ENCODE results near the gene GTF2IRD2.
"Not testable (repeated sequence)": the region's sequence is repeated elsewhere in the genome, so short reads cannot be mapped to it uniquely, and the experiment has no call there.

The GTF2IRD2 gene

DNA sequence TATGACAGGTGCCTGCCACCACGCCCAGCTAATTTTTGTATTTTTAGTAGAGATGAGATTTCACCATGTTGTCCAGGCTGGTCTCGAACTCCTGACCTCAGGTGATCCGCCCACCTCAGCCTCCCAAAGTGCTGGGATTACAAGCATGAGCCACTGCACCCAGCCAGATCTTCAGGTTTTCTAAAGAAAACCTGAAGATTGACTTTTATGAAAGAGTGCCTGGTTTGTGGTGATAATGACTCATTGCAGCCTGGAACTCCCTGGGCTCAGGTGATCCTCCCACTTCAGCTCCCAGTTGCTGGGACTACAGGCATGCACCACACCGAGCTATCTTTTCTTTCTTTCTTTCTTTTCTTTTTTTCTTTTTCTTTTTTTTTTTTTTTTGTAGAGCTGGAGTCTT lies 52.8 kb downstream of the GTF2IRD2 start:
- H4K20me1 ChIP-seq (ENCODE audit: insufficient read depth, low read length); H3K27ac ChIP-seq (ENCODE audit: low read length); ATAC-seq (ENCODE audit: insufficient read depth, low read depth); H3K4me3 ChIP-seq (ENCODE audit: low read depth in 1 of 2, low read length in 2 of 2); H3K9me3 ChIP-seq (ENCODE audit: insufficient read depth, low read length, severe bottlenecking); H3K9ac ChIP-seq (ENCODE audit: low read depth, low read length); H3K36me3 ChIP-seq (ENCODE audit: insufficient read depth, low read length); H3K27me3 ChIP-seq (ENCODE audit: insufficient read depth, low read length, poor library complexity); H3K4me1 ChIP-seq (ENCODE audit: insufficient read depth, low read length); H3K4me2 ChIP-seq (ENCODE audit: insufficient read depth, low read length); H2AFZ ChIP-seq (ENCODE audit: low read depth, low read length); H3K79me2 ChIP-seq (ENCODE audit: insufficient read depth, low read length); DNase-seq: not testable (repeated sequence)

GRCh38 chr7:74797848-74798622 lies 53.4 kb downstream of the GTF2IRD2 start:
- not testable (repeated sequence) for H3K27me3 ChIP-seq (ENCODE audit: insufficient read depth, low read length, poor library complexity)

DNA sequence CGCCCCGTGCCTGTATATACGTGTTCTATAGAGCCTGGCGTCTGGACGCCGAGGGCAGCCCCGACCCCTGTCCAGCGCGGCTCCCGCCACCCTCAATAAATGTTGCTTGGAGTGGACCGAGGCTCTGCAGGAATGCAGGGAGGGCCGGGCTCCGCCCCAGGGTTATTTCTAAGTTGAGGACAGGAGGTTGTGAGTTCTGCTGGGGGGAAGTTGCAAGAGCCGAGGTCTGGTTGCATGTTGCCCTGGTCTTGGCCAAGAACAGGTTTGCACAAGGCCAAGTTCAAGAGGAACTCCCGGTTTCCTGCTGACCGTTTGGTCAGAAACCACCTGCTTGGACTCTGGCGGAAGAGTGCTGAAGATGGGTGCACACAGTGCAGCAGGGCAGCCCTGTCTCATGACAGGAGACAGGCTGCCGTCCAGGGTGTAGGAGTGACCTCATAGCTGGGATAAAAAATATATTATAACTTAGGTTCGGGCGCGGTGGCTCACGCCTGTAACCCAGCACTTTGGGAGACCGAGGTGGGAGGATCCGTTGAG lies 62.1 kb downstream of the GTF2IRD2 start:
- H3K27ac ChIP-seq (ENCODE audit: low read length); H3K4me3 ChIP-seq (ENCODE audit: low read depth in 1 of 2, low read length in 2 of 2); H3K27me3 ChIP-seq (ENCODE audit: insufficient read depth, low read length, poor library complexity); DNase-seq; H3K4me2 ChIP-seq (ENCODE audit: insufficient read depth, low read length); ATAC-seq (ENCODE audit: insufficient read depth, low read depth); H3K4me1 ChIP-seq (ENCODE audit: insufficient read depth, low read length); H3K36me3 ChIP-seq (ENCODE audit: insufficient read depth, low read length); H3K9me3 ChIP-seq (ENCODE audit: insufficient read depth, low read length, severe bottlenecking); H2AFZ ChIP-seq (ENCODE audit: low read depth, low read length); H3K79me2 ChIP-seq (ENCODE audit: insufficient read depth, low read length); H3K9ac ChIP-seq (ENCODE audit: low read depth, low read length); H4K20me1 ChIP-seq (ENCODE audit: insufficient read depth, low read length): not testable (repeated sequence)

More at GRCh38 chr7:74797848-74798622, 53.4 kb downstream of the GTF2IRD2 start:
- H3K79me2 ChIP-seq (ENCODE audit: insufficient read depth, low read length); H3K4me1 ChIP-seq (ENCODE audit: insufficient read depth, low read length); H3K9ac ChIP-seq (ENCODE audit: low read depth, low read length); H2AFZ ChIP-seq (ENCODE audit: low read depth, low read length); H3K4me2 ChIP-seq (ENCODE audit: insufficient read depth, low read length); H3K9me3 ChIP-seq (ENCODE audit: insufficient read depth, low read length, severe bottlenecking); DNase-seq; H4K20me1 ChIP-seq (ENCODE audit: insufficient read depth, low read length); H3K4me3 ChIP-seq (ENCODE audit: low read depth in 1 of 2, low read length in 2 of 2); H3K27ac ChIP-seq (ENCODE audit: low read length); H3K36me3 ChIP-seq (ENCODE audit: insufficient read depth, low read length); ATAC-seq (ENCODE audit: insufficient read depth, low read depth): not testable (repeated sequence)

DNA sequence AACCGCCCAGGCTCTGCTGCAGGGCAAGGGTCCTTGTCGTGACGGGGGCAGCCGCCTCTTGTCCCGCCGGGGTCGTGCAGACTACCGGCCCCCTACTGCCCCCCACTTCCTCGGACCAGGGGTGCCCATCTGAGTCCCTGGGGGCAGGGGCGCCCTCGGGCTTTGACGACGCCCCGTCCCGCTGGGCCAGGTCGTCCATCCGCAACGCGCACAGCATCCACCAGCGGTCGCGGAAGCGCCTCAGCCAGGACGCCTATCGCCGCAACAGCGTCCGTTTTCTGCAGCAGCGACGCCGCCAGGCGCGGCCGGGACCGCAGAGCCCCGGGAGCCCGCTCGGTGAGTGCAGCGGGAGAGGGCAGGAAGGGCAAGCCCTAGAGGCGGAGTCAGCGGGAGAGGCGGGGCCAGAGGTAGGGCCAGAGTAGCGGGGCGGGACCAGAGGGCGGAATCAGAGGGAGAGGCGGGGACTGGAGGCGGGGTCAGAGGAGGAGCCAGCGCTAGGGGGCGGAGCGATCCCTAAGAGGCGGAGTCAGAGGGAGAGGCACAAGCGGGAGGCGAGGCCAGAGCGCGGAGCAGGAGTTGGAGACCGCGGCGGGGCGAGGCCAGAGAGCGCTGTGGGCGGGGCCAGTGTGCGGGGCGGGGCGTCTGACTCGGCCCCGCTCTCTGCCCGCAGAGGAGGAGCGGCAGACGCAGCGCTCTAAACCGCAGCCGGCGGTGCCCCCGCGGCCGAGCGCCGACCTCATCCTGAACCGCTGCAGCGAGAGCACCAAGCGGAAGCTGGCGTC lies 62.8 kb downstream of the GTF2IRD2 start:
- H3K4me3 ChIP-seq (ENCODE audit: low read depth in 1 of 2, low read length in 2 of 2); H3K9ac ChIP-seq (ENCODE audit: low read depth, low read length); H3K27ac ChIP-seq (ENCODE audit: low read length); H3K27me3 ChIP-seq (ENCODE audit: insufficient read depth, low read length, poor library complexity); H4K20me1 ChIP-seq (ENCODE audit: insufficient read depth, low read length); H2AFZ ChIP-seq (ENCODE audit: low read depth, low read length); H3K4me1 ChIP-seq (ENCODE audit: insufficient read depth, low read length); H3K9me3 ChIP-seq (ENCODE audit: insufficient read depth, low read length, severe bottlenecking); H3K36me3 ChIP-seq (ENCODE audit: insufficient read depth, low read length); H3K79me2 ChIP-seq (ENCODE audit: insufficient read depth, low read length): not testable (repeated sequence)
- H3K4me2 ChIP-seq (ENCODE audit: insufficient read depth, low read length), result peak overlapping the region; percentile 52; the same call in 1 of the 2 replicates
- peak; percentile 96 for DNase-seq
- peak; percentile 93 for ATAC-seq (ENCODE audit: insufficient read depth, low read depth)

GRCh38 chr7:74783595-74783994 lies 67.8 kb downstream of the GTF2IRD2 start:
- H3K27me3 ChIP-seq (ENCODE audit: insufficient read depth, low read length, poor library complexity); DNase-seq; ATAC-seq (ENCODE audit: insufficient read depth, low read depth); H3K27ac ChIP-seq (ENCODE audit: low read length); H3K36me3 ChIP-seq (ENCODE audit: insufficient read depth, low read length); H4K20me1 ChIP-seq (ENCODE audit: insufficient read depth, low read length); H3K4me1 ChIP-seq (ENCODE audit: insufficient read depth, low read length); H3K79me2 ChIP-seq (ENCODE audit: insufficient read depth, low read length); H2AFZ ChIP-seq (ENCODE audit: low read depth, low read length); H3K9me3 ChIP-seq (ENCODE audit: insufficient read depth, low read length, severe bottlenecking); H3K4me3 ChIP-seq (ENCODE audit: low read depth in 1 of 2, low read length in 2 of 2); H3K9ac ChIP-seq (ENCODE audit: low read depth, low read length); H3K4me2 ChIP-seq (ENCODE audit: insufficient read depth, low read length): not testable (repeated sequence)

DNA sequence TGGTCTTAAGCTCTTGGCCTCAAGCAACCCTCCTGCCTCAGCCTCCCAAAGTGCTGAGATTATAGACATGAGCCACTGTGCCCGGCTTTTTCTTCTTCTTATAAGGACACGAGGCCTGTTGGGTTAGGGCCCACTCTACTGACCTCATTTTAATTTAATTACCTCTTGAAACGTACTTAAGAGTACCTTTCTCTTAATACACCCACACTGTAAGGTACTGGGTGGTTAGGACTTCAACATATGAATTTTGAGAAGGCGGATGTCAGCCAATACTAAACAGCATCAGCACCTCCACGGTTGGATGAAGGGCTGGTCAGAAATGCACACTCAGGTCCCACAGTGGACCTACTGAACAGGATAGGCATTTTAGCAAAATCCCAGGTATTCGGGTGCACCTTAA lies 69.7 kb downstream of the GTF2IRD2 start:
- not testable (repeated sequence) for H3K79me2 ChIP-seq (ENCODE audit: insufficient read depth, low read length); ATAC-seq (ENCODE audit: insufficient read depth, low read depth); H3K4me3 ChIP-seq (ENCODE audit: low read depth in 1 of 2, low read length in 2 of 2); H3K4me2 ChIP-seq (ENCODE audit: insufficient read depth, low read length); H3K27me3 ChIP-seq (ENCODE audit: insufficient read depth, low read length, poor library complexity); DNase-seq; H3K9me3 ChIP-seq (ENCODE audit: insufficient read depth, low read length, severe bottlenecking); H3K4me1 ChIP-seq (ENCODE audit: insufficient read depth, low read length); H2AFZ ChIP-seq (ENCODE audit: low read depth, low read length); H3K27ac ChIP-seq (ENCODE audit: low read length); H3K36me3 ChIP-seq (ENCODE audit: insufficient read depth, low read length); H4K20me1 ChIP-seq (ENCODE audit: insufficient read depth, low read length); H3K9ac ChIP-seq (ENCODE audit: low read depth, low read length)

DNA sequence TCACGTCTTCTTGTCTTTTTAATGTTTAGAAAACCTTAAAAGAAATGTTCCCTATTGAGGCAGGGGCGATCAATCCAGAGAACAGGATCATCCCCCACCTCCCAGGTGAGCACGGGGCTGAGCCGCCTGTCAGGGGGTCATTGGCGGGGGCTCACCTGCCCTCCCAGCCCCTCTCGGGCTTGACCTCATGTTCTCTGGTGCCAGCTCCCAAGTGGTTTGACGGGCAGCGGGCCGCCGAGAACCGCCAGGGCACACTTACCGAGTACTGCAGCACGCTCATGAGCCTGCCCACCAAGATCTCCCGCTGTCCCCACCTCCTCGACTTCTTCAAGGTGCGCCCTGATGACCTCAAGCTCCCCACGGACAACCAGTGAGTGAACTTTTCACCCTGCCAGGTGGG lies 72.4 kb downstream of the GTF2IRD2 start:
- not testable (repeated sequence) for H3K9ac ChIP-seq (ENCODE audit: low read depth, low read length); H3K9me3 ChIP-seq (ENCODE audit: insufficient read depth, low read length, severe bottlenecking); ATAC-seq (ENCODE audit: insufficient read depth, low read depth); H2AFZ ChIP-seq (ENCODE audit: low read depth, low read length); DNase-seq; H4K20me1 ChIP-seq (ENCODE audit: insufficient read depth, low read length); H3K4me1 ChIP-seq (ENCODE audit: insufficient read depth, low read length); H3K79me2 ChIP-seq (ENCODE audit: insufficient read depth, low read length); H3K4me3 ChIP-seq (ENCODE audit: low read depth in 1 of 2, low read length in 2 of 2); H3K4me2 ChIP-seq (ENCODE audit: insufficient read depth, low read length); H3K27me3 ChIP-seq (ENCODE audit: insufficient read depth, low read length, poor library complexity); H3K27ac ChIP-seq (ENCODE audit: low read length); H3K36me3 ChIP-seq (ENCODE audit: insufficient read depth, low read length)

- not testable (repeated sequence) for H3K9ac ChIP-seq (ENCODE audit: low read depth, low read length); DNase-seq; H2AFZ ChIP-seq (ENCODE audit: low read depth, low read length); H3K4me3 ChIP-seq (ENCODE audit: low read depth in 1 of 2, low read length in 2 of 2); ATAC-seq (ENCODE audit: insufficient read depth, low read depth); H3K36me3 ChIP-seq (ENCODE audit: insufficient read depth, low read length); H3K27me3 ChIP-seq (ENCODE audit: insufficient read depth, low read length, poor library complexity); H3K4me2 ChIP-seq (ENCODE audit: insufficient read depth, low read length); H3K4me1 ChIP-seq (ENCODE audit: insufficient read depth, low read length); H4K20me1 ChIP-seq (ENCODE audit: insufficient read depth, low read length); H3K9me3 ChIP-seq (ENCODE audit: insufficient read depth, low read length, severe bottlenecking); H3K27ac ChIP-seq (ENCODE audit: low read length); H3K79me2 ChIP-seq (ENCODE audit: insufficient read depth, low read length)
Observed at GRCh38 chr7:74775111-74775510, 76.3 kb downstream of the GTF2IRD2 start.
